Uterus (tissue), 4 donors: ENCODE measurements around the gene NOL3. TPM values are rescaled to one million over a fixed set of nuclear protein-coding genes. Genes with fewer than 3 reads are reported as not detected.
"Not testable (repeated sequence)": the region's sequence is repeated elsewhere in the genome, so short reads cannot be mapped to it uniquely, and the experiment has no call there.

Experiments
- DNase-seq, 2 donors: peaks; one replicate each; pipeline ENCODE4 v3.0.0-alpha.2; 2019 to 2020
- H3K27ac ChIP-seq, 2 donors: fragments of 200-600 bp; sonication (generic); 1 replicate in 1 of 2; 2 replicates in 1 of 2; pipeline ENCODE4 v1.5.1; 2016 to 2018
- H3K27me3 ChIP-seq, 2 donors: fragments of 200-600 bp; sonication (generic); one replicate each; pipeline ENCODE4 v1.5.1; 2018 to 2019; ENCODE audit warnings: control low read depth in 1 of 2
- H3K36me3 ChIP-seq, 2 donors: fragments of 200-600 bp; sonication (generic); one replicate each; pipeline ENCODE4 v1.5.1; 2019; ENCODE audit warnings: control low read depth in 1 of 2
- H3K4me1 ChIP-seq, 2 donors: fragments of 200-600 bp; sonication (generic); one replicate each; pipeline ENCODE4 v1.5.1; 2018 to 2019; ENCODE audit warnings: control low read depth in 1 of 2
- H3K4me3 ChIP-seq, 2 donors: fragments of 200-600 bp; sonication (generic); 1 replicate in 1 of 2; 2 replicates in 1 of 2; pipeline ENCODE4 v1.5.1; 2018 to 2019; ENCODE audit warnings: mild to moderate bottlenecking in 1 of 2
- H3K9me3 ChIP-seq, 2 donors: fragments of 200-600 bp; sonication (generic); one replicate each; pipeline ENCODE4 v1.5.1; 2019; ENCODE audit warnings: control low read depth in 1 of 2
- CTCF ChIP-seq, 4 experiments: fragments of 200-600 bp in 2 of 4; fragments of 450-650 bp in 2 of 4; sonication (generic) in 2 of 4; IDR thresholded peaks; one replicate each; pipeline ENCODE4 v1.5.1; 2016 to 2019; ENCODE audit warnings: antibody characterized with exemption in 4 of 4, mild to moderate bottlenecking in 2 of 4, moderate library complexity in 1 of 4
- POLR2A ChIP-seq, 2 donors: fragments of 450-650 bp; IDR thresholded peaks; one replicate each; pipeline ENCODE4 v1.6.1; 2016; ENCODE audit warnings: antibody characterized with exemption in 2 of 2, mild to moderate bottlenecking in 1 of 2, moderate library complexity in 1 of 2
- intact Hi-C: fragments of 100-400 bp; cut with DNase I; formaldehyde crosslinking; loops from one replicate; pipeline ENCODE4 v1.15.1; 2023; ENCODE audit warnings: low total_unique reads
- total RNA-seq, 4 donors: library from RNA; depleted of rRNA in 3 of 4; stranded (reverse); fragments of >200 nt in 3 of 4; gene quantifications; one replicate each; pipeline versions ENCODE4 v1.1.0 to v1.2.4, GENCODE V29; 2014 to 2023
- donor health status: DM: yes; HTN: yes; CAD: no.

NOL3 gene
- 10 to 100 TPM in 2 of 4 donors, 1 to 10 TPM in 2; 3.3 to 29.7 (median 17.0) TPM for total RNA-seq

- H3K27ac ChIP-seq, result peak within 1 kb of the TSS; percentile 85 to 93
- TF ChIP-seq POLR2A (IDR thresholded peaks at IDR 0.05) (peak in 1 of 2 donors; percentile 43), CTCF (IDR thresholded peaks at IDR 0.05) (no peak)
- no peaks in the 10 kb centered on the region for H3K36me3 ChIP-seq
- H3K27me3 ChIP-seq, result no peaks in the 10 kb centered on the region
- peak; percentile 80 to 83 for DNase-seq
- intact Hi-C loops, result no loop called here
- peaks cover 0 to 10% of the 10 kb centered on the region in 2 donors for H3K4me1 ChIP-seq
- H3K9me3 ChIP-seq, result no peaks in the 10 kb centered on the region
- H3K4me3 ChIP-seq, result peak within 1 kb of the TSS; percentile 45 to 49
Observed at GRCh38 chr16:67170168-67170948, at the start of gene NOL3. TSS of gene NOL3 (plus strand) at chr16:67170538.

GRCh38 chr16:67122799-67123198 lies 47.5 kb upstream of the NOL3 start:
- intact Hi-C loops, H3K27ac ChIP-seq, H3K4me1 ChIP-seq, H3K27me3 ChIP-seq, H3K36me3 ChIP-seq, H3K9me3 ChIP-seq, DNase-seq, H3K4me3 ChIP-seq: not testable (repeated sequence)

GRCh38 chr16:67128417-67128816 lies 41.9 kb upstream of the NOL3 start:
- Histone ChIP-seq H3K36me3 (no peaks in the 10 kb centered on the region), H3K9me3 (no peaks in the 10 kb centered on the region)

GRCh38 chr16:67128887-67129286 lies 41.5 kb upstream of the NOL3 start:
- Histone ChIP-seq H3K27me3 (no peaks in the 10 kb centered on the region), H3K4me1 (no peaks in the 10 kb centered on the region), H3K9me3 (no peaks in the 10 kb centered on the region), H3K27ac (no peak overlapping the region), H3K36me3 (no peaks in the 10 kb centered on the region), H3K4me3 (no peak overlapping the region)
- intact Hi-C loops, result no loop called here
- no peak for DNase-seq
- TF ChIP-seq CTCF (IDR thresholded peaks at IDR 0.05) (no peak), POLR2A (IDR thresholded peaks at IDR 0.05) (no peak)

More at GRCh38 chr16:67128417-67128816, 41.9 kb upstream of the NOL3 start:
- no peaks in the 10 kb centered on the region for H3K4me1 ChIP-seq
- H3K27me3 ChIP-seq, result no peaks in the 10 kb centered on the region
- no peak for TF ChIP-seq CTCF (IDR thresholded peaks at IDR 0.05)
- DNase-seq, result no peak
- intact Hi-C loops, result no loop called here
- H3K27ac ChIP-seq, result no peak overlapping the region
- no peak overlapping the region for H3K4me3 ChIP-seq

- TF ChIP-seq POLR2A (IDR thresholded peaks at IDR 0.05) (no peak), CTCF (IDR thresholded peaks at IDR 0.05) (no peak)
- Histone ChIP-seq H3K4me1 (no peaks in the 10 kb centered on the region), H3K27me3 (no peaks in the 10 kb centered on the region), H3K27ac (no peak overlapping the region), H3K9me3 (no peaks in the 10 kb centered on the region), H3K36me3 (no peaks in the 10 kb centered on the region), H3K4me3 (no peak overlapping the region)
- DNase-seq, result no peak
- intact Hi-C loops, result no loop called here
Observed at GRCh38 chr16:67129422-67129821, 40.9 kb upstream of the NOL3 start.
